A673 (cell line): ENCODE data around the gene LRRC36.

Experiments
- EZH2 ChIP-seq: fragments of 200-600 bp; sonication (generic); IDR thresholded peaks from 2 replicates; pipeline ENCODE4 v1.6.1; 2017; ENCODE audit warnings: borderline replicate concordance, low read depth, mild to moderate bottlenecking, mixed read lengths, antibody characterized with exemption, low read length; ENCODE audit not compliant: poor library complexity, severe bottlenecking
- TF ChIP-seq, protein P1 (sequence below): fragments of 300-800, 200-600 bp; sonication (generic); conservative IDR thresholded peaks from 2 replicates; pipeline ENCODE4 v1.5.1; 2017; ENCODE audit warnings: low read depth, mild to moderate bottlenecking, antibody characterized with exemption, low read length, moderate library complexity, mixed read lengths

DNA sequence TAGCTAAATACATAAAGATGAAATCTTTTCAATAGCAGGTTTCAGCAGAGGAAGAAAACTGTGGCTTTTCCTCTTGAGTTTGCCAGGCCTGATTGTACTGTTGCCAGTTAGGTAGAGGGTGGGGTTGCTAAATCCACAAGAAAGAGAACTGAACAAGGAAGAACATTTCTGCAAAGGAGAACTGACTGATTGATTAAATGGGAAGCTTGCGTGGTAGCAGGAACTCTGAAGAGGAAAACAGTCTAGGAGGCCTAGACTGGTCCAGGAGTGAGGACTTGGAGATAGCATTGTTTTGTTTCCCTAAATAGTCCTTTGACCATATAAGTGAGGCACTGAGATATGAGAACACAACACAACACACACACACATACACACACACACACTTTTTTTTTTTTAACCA is 18.8 kb downstream of the LRRC36 start:
- no peak for TF ChIP-seq EZH2
- TF ChIP-seq, protein P1, sequence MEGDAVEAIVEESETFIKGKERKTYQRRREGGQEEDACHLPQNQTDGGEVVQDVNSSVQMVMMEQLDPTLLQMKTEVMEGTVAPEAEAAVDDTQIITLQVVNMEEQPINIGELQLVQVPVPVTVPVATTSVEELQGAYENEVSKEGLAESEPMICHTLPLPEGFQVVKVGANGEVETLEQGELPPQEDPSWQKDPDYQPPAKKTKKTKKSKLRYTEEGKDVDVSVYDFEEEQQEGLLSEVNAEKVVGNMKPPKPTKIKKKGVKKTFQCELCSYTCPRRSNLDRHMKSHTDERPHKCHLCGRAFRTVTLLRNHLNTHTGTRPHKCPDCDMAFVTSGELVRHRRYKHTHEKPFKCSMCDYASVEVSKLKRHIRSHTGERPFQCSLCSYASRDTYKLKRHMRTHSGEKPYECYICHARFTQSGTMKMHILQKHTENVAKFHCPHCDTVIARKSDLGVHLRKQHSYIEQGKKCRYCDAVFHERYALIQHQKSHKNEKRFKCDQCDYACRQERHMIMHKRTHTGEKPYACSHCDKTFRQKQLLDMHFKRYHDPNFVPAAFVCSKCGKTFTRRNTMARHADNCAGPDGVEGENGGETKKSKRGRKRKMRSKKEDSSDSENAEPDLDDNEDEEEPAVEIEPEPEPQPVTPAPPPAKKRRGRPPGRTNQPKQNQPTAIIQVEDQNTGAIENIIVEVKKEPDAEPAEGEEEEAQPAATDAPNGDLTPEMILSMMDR: no peak
